Vagina (tissue), 2 donors: ENCODE results near the gene CISD1. TPM values are rescaled to one million over a fixed set of nuclear protein-coding genes. Genes with fewer than 3 reads are reported as not detected.
"Not testable (repeated sequence)": the region's sequence is repeated elsewhere in the genome, so short reads cannot be mapped to it uniquely, and the experiment has no call there.

Experiments
- DNase-seq, 2 donors: peaks; one replicate each; pipeline ENCODE4 v3.0.0-alpha.2; 2017; ENCODE audit errors: extremely low spot score in 2 of 2
- H3K27ac ChIP-seq: fragments of 200-600 bp; sonication (generic); one replicate; pipeline ENCODE4 v1.5.1; 2019
- H3K27me3 ChIP-seq: fragments of 200-600 bp; sonication (generic); one replicate; pipeline ENCODE4 v1.5.1; 2019
- H3K36me3 ChIP-seq, 2 donors: fragments of 200-600 bp; sonication (generic); one replicate each; pipeline ENCODE4 v1.5.1; 2017 to 2019
- H3K4me1 ChIP-seq: fragments of 200-600 bp; sonication (generic); one replicate; pipeline ENCODE4 v1.5.1; 2019
- H3K4me3 ChIP-seq, 2 donors: fragments of 200-600 bp; sonication (generic); 1 replicate in 1 of 2; 2 replicates in 1 of 2; pipeline ENCODE4 v1.5.1; 2016 to 2019
- H3K9me3 ChIP-seq: fragments of 200-600 bp; sonication (generic); one replicate; pipeline ENCODE4 v1.5.1; 2019
- POLR2A ChIP-seq, 2 donors: fragments of 450-650 bp; IDR thresholded peaks; one replicate each; pipeline ENCODE4 v1.6.1; 2017; ENCODE audit warnings: antibody characterized with exemption in 2 of 2, mild to moderate bottlenecking in 2 of 2, moderate library complexity in 2 of 2
- POLR2AphosphoS5 ChIP-seq, 2 donors: sonication (generic); formaldehyde crosslinking; IDR thresholded peaks; one replicate each; pipeline ENCODE4 v1.9.0; 2017; ENCODE audit warnings: antibody characterized with exemption in 2 of 2, mild to moderate bottlenecking in 2 of 2, low read depth in 1 of 2; ENCODE audit not compliant: insufficient read depth in 1 of 2
- intact Hi-C: fragments of 100-400 bp; cut with DNase I; formaldehyde crosslinking; loops from one replicate; pipeline ENCODE4 v1.15.1; 2023
- total RNA-seq: library from RNA; depleted of rRNA; stranded (reverse); fragments of >200 nt; gene quantifications from one replicate; pipeline ENCODE4 v1.2.3, GENCODE V29; 2016
- TF ChIP-seq, protein P1 (sequence below), 3 experiments: fragments of 450-650 bp in 2 of 3; fragments of 200-600 bp in 1 of 3; sonication (generic) in 1 of 3; IDR thresholded peaks; one replicate each; pipeline ENCODE4 v1.5.1; 2017 to 2019; ENCODE audit warnings: antibody characterized with exemption in 3 of 3, mild to moderate bottlenecking in 2 of 3, moderate library complexity in 2 of 3

CISD1 gene
- total RNA-seq = 16.0 TPM

- Histone ChIP-seq H3K27me3 (no peaks in the 10 kb centered on the region), H3K4me3 (peak within 1 kb of the TSS; percentile 60 to 93), H3K27ac (peak within 1 kb of the TSS; percentile 98), H3K4me1 (peaks cover 30% of the 10 kb centered on the region), H3K9me3 (no peaks in the 10 kb centered on the region), H3K36me3 (no peaks in the 10 kb centered on the region)
- TF ChIP-seq, protein P1, sequence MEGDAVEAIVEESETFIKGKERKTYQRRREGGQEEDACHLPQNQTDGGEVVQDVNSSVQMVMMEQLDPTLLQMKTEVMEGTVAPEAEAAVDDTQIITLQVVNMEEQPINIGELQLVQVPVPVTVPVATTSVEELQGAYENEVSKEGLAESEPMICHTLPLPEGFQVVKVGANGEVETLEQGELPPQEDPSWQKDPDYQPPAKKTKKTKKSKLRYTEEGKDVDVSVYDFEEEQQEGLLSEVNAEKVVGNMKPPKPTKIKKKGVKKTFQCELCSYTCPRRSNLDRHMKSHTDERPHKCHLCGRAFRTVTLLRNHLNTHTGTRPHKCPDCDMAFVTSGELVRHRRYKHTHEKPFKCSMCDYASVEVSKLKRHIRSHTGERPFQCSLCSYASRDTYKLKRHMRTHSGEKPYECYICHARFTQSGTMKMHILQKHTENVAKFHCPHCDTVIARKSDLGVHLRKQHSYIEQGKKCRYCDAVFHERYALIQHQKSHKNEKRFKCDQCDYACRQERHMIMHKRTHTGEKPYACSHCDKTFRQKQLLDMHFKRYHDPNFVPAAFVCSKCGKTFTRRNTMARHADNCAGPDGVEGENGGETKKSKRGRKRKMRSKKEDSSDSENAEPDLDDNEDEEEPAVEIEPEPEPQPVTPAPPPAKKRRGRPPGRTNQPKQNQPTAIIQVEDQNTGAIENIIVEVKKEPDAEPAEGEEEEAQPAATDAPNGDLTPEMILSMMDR (IDR thresholded peaks at IDR 0.05) = no peak
- TF ChIP-seq POLR2A (IDR thresholded peaks at IDR 0.05) = peak in 1 of 2 donors; percentile 52
- peak; percentile 94 to 95 for TF ChIP-seq POLR2AphosphoS5 (IDR thresholded peaks at IDR 0.05; ENCODE audit: insufficient read depth in 1 of 2, low read depth in 1 of 2)
- intact Hi-C loops = loop anchor here (2.0 kb wide), 1 partner anchor 66 kb away; the partner anchor contains the start of gene UBE2D1
- DNase-seq = peak; percentile 99
Observed at GRCh38 chr10:58268946-58269781, at the start of gene CISD1. TSS of gene CISD1 (plus strand) at chr10:58269162. CDS start at chr10:58269274, 112 bp downstream.

GRCh38 chr10:58219875-58220274 is 49.1 kb upstream of the CISD1 start:
- no peak overlapping the region for H3K4me3 ChIP-seq
- TF ChIP-seq POLR2AphosphoS5 (IDR thresholded peaks at IDR 0.05; ENCODE audit: insufficient read depth in 1 of 2, low read depth in 1 of 2) (no peak), POLR2A (IDR thresholded peaks at IDR 0.05) (no peak)
- TF ChIP-seq, protein P1 (IDR thresholded peaks at IDR 0.05) = no peak
- DNase-seq = no peak
- intact Hi-C loops = no loop called here
- H3K36me3 ChIP-seq = no peaks in the 10 kb centered on the region
- H3K9me3 ChIP-seq = no peaks in the 10 kb centered on the region
- H3K4me1 ChIP-seq = no peaks in the 10 kb centered on the region
- no peaks in the 10 kb centered on the region for H3K27me3 ChIP-seq
- no peak overlapping the region for H3K27ac ChIP-seq

DNA sequence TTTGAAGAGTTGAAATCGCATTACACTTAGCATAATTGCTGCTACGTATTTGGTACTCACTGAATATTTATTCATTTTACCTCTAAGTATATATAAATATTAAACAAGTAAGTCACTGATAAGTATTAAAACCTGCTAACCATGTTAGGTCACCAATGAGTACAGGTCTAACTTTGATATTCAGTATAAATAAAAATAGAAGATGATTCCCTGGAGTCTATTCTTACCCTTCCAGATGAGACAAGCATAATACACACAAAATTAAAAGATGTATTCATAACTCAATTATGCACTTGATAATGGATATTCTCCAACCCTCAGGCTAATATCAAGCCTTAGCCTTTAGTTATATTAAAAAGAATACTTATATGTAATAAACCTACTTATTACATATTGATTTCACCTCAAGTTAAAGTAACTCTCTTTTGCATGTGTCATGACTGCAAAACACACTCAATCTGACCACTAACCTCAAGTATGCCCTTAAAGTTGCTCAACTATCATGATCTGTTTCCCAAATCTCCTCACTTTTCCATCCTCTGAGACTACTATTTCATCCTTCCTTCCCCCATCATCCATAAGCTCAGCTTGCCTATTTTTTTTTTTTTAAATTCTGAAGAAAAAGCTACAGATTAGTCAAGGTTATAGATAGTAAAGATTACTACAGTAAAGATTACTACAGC is 48.1 kb upstream of the CISD1 start:
- Histone ChIP-seq H3K9me3 (no peaks in the 10 kb centered on the region), H3K27me3 (no peaks in the 10 kb centered on the region), H3K4me1 (no peaks in the 10 kb centered on the region), H3K36me3 (no peaks in the 10 kb centered on the region), H3K4me3 (no peak overlapping the region), H3K27ac (no peak overlapping the region)
- intact Hi-C loops = no loop called here
- TF ChIP-seq POLR2AphosphoS5 (IDR thresholded peaks at IDR 0.05; ENCODE audit: insufficient read depth in 1 of 2, low read depth in 1 of 2) = no peak
- TF ChIP-seq POLR2A (IDR thresholded peaks at IDR 0.05) = no peak
- TF ChIP-seq, protein P1 (IDR thresholded peaks at IDR 0.05) = no peak
- no peak for DNase-seq

- TF ChIP-seq, protein P1 (IDR thresholded peaks at IDR 0.05) = no peak
- no peak for TF ChIP-seq POLR2AphosphoS5 (IDR thresholded peaks at IDR 0.05; ENCODE audit: insufficient read depth in 1 of 2, low read depth in 1 of 2)
- TF ChIP-seq POLR2A (IDR thresholded peaks at IDR 0.05) = no peak
- Histone ChIP-seq H3K27ac (no peak overlapping the region), H3K4me3 (no peak overlapping the region), H3K9me3 (no peaks in the 10 kb centered on the region), H3K36me3 (peaks cover 0 to 6% of the 10 kb centered on the region in 2 donors), H3K27me3 (no peaks in the 10 kb centered on the region), H3K4me1 (no peaks in the 10 kb centered on the region)
- no peak for DNase-seq
- intact Hi-C loops = no loop called here
Observed at GRCh38 chr10:58225654-58226053, 43.3 kb upstream of the CISD1 start.

DNA sequence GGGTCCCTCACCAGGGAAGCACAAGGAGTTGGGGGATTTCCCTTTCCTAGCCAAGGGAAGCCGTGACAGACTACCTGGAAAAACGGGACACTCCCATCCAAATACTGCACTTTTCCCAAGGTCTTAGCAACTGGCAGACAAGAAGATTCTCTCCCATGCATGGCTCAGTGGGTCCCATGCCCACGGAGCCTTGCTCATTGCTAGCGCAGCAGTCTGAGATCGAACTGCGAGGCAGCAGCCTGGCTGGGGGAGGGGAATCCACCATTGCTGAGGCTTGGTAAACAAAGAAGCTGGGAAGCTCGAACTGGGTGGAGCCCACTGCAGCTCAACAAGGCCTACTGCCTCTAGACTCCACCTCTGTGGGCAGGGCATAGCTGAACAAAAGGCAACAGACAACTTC is 39.1 kb upstream of the CISD1 start:
- H3K27ac ChIP-seq, DNase-seq, H3K36me3 ChIP-seq, H3K4me1 ChIP-seq, H3K9me3 ChIP-seq, H3K4me3 ChIP-seq, intact Hi-C loops, H3K27me3 ChIP-seq: not testable (repeated sequence)
